ENCODE data around the gene CYP1A1. TPM values are rescaled to one million over a fixed set of nuclear protein-coding genes. Genes with fewer than 3 reads are reported as not detected.
A peak's percentile ranks its signal among the peaks of the same experiment; 100 is the strongest.

CYP1A1 gene
- total RNA-seq, 4 donors from 2014 or later, result 1.9 to 8.3 (median 3.6) TPM; not detected in 1

DNA sequence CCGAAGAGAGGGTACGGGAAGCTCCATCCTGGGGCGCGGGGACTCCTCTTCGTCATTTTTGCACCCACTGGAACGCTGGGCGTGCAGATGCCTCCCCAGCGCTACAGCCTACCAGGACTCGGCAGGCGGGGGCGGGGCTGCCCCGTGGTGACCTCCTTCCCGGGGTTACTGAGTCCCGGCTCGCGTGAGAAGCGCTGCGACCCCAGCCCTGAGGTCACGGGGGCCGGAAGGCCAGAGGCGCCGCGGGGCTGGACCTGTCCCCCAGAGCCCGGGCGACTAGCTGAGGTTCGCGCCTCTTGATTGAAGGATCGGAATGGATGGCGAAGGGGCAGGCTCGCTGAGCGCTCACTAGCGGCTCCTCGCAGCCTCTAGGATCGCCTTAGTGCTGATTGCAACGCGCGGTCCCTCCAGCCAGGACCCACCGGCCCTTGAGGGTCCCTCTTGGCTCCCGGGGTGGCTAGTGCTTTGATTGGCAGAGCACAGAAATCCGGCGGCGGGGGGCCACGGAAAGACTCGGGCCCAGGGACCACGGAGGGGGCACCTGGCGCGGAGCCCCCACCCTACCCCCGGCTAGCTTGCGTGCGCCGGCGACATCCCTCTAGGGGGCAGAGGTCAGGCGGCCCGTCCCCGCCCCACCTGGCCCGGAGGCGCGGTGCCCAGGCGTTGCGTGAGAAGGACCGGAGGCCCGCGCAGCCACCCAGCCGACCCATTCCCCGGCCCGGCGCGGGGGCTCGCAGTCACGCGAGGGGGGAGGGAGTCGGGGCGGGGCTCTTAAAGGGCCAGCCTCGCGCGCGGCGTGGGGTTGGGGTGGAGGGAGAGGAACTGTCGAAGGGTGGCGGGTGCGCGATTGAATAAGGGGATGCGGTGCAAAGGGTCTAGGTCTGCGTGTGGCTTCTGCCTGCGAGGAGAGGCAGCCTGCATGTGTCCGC, 781 bp upstream of the CYP1A1 start:
- ATAC-seq (ENCODE audit: low FRiP score) (peak; percentile 48), DNase-seq (ENCODE audit: low spot score) (no peak)
- TF ChIP-seq, protein P1, sequence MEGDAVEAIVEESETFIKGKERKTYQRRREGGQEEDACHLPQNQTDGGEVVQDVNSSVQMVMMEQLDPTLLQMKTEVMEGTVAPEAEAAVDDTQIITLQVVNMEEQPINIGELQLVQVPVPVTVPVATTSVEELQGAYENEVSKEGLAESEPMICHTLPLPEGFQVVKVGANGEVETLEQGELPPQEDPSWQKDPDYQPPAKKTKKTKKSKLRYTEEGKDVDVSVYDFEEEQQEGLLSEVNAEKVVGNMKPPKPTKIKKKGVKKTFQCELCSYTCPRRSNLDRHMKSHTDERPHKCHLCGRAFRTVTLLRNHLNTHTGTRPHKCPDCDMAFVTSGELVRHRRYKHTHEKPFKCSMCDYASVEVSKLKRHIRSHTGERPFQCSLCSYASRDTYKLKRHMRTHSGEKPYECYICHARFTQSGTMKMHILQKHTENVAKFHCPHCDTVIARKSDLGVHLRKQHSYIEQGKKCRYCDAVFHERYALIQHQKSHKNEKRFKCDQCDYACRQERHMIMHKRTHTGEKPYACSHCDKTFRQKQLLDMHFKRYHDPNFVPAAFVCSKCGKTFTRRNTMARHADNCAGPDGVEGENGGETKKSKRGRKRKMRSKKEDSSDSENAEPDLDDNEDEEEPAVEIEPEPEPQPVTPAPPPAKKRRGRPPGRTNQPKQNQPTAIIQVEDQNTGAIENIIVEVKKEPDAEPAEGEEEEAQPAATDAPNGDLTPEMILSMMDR (IDR thresholded peaks at IDR 0.05), result no peak

DNA sequence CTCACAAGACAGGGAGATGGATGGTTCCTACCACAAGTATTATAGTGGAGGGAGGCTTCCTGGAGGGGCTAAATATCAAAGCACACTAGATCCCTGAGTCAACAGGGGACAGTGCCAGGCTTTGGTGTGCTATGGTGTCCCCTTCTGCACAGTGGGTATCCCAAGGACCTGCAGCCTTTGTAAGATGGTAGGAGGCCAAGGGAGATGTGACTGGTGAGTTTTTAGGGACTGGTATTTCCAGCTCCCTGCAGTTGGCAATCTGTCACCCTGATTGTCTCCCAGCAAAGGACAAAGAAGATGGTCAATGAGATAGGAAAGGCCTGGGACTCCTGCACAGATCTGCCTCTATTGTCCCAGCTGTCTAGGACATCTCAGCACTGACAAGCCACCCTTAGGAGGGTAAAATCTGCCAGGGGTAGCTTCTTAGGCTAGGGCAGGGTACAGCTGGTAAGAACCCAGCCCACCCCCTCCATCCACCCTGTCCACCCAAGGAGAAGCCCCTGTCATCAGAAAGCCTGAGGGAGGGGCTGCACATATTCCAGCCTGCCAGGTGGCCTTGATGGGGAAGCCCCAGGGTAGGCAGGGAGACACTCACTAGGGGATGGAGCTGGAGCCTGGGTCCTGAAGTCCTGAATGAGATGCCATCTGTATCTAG, 631 bp downstream of the CYP1A1 start:
- TF ChIP-seq, protein P1 (IDR thresholded peaks at IDR 0.05), result no peak
- no peak for DNase-seq (ENCODE audit: low spot score)
- ATAC-seq (ENCODE audit: low FRiP score), result no peak

DNA sequence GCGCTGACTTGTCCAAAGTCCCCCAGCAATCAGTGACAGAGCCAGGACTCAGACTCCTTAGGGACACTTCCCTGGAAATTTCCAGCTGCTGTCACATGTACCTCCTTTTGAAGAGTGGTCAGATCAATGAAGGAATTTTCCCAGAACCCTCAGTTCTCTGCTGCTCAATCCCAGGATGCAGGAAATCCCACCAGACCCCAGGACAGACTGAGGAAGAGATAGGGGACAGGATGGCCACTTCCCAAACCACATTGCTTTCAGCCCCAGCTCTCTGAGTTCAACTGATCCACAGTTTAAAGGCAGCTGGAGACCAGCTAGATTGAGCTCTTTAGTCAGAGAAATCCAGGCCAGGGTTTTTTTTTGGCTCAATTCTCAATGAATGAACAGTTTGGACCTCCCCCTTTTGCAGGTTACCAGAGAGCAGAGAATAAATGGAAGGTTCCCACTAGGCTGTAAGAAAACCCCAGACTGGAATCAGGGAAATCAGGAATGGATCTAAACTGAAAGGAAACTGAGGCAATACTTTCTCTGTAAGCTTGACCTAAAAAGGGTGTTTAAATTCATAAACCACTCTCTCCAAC, 1.5 kb downstream of the CYP1A1 start:
- TF ChIP-seq, protein P1 (IDR thresholded peaks at IDR 0.05), result no peak
- ATAC-seq (ENCODE audit: low FRiP score), result no peak
- no peak for DNase-seq (ENCODE audit: low spot score)

DNA sequence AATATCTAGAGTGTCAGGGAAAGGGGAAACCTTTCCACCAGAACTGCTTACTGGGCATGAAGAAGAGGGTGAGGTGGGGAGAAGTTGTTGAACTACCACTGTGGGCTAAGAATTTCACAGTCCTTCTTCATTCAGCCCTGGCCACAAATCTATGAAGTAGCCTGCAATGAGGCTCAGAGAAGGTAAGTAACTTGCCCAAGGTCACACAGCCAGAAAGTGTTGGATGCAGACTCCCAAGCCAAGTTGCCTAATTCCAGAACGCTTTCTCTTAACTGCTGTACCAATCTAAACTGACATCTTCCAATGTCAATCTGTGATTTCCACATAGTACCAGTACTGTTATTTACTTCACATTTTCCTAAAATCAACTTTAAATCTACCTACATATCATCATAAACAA, 2.1 kb downstream of the CYP1A1 start:
- ATAC-seq (ENCODE audit: low FRiP score) (no peak), DNase-seq (ENCODE audit: low spot score) (no peak)
- TF ChIP-seq, protein P1 (IDR thresholded peaks at IDR 0.05), result no peak

DNA sequence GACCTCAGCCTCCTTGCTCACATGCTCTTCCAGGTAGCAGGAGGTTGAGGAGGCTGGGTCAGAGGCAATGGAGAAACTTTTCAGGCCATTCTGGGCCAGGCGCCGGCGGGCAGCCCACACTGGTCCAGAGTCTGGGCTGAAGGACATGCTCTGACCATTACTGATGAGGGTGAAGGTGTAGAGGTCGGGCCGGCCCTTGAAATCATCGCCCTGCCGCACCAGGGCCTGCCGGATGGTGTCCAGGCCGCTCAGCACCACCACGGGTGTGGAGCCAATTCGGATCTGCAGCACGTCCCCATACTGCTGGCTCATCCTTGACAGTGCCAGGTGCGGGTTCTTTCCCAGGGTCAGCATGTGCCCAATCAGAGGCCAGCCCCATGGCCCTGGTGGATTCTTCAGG, 2.7 kb downstream of the CYP1A1 start:
- no peak for ATAC-seq (ENCODE audit: low FRiP score)
- TF ChIP-seq, protein P1 (IDR thresholded peaks at IDR 0.05), result no peak
- DNase-seq (ENCODE audit: low spot score), result no peak

DNA sequence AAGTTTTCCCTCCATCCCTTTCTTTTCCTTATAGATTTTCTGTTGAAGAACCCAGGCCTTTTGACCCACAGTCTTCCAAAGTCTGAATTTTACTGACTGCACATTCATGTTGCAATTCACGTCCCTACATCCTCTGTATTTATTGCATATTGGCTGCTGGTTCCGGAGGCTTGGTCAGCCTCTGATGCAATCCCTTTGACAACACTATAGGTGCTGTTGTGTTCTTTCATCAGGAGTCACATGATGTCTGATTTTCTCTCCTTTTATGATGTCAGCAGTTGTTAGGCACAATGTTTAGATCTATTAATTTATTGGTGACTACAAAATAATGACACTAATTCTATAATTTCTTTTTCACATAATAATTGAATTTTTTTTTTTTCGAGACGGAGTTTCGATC, 8.7 kb downstream of the CYP1A1 start:
- TF ChIP-seq, protein P1 (IDR thresholded peaks at IDR 0.05), result no peak
- ATAC-seq (ENCODE audit: low FRiP score) (no peak), DNase-seq (ENCODE audit: low spot score) (no peak)

Measured in omental fat pad (tissue), 4 donors.